HG02798 (cell line): ENCODE results near the gene OR10H2.
"Not testable (repeated sequence)": the region's sequence is repeated elsewhere in the genome, so short reads cannot be mapped to it uniquely, and the experiment has no call there.

Source experiments
- ATAC-seq: cut with Tn5 transposase; IDR thresholded peaks from one replicate; pipeline ENCODE4 v1.9.1; 2021; ENCODE audit warnings: mild to moderate bottlenecking; ENCODE audit not compliant: unreplicated experiment, poor library complexity

The OR10H2 gene

GRCh38 chr19:15727724-15728123, at the start of gene OR10H2:
TSS of gene OR10H2 (plus strand) at chr19:15728024. CDS start at chr19:15728044, 20 bp downstream.
- ATAC-seq = no peak

GRCh38 chr19:15679089-15679488, 48.7 kb upstream of the OR10H2 start:
- ATAC-seq = no peak

GRCh38 chr19:15679865-15680264, 48.0 kb upstream of the OR10H2 start:
- not testable (repeated sequence) for ATAC-seq

- ATAC-seq = no peak
Measured at GRCh38 chr19:15680478-15681322, 47.1 kb upstream of the OR10H2 start.

- no peak for ATAC-seq
Measured at GRCh38 chr19:15683411-15683810, 44.4 kb upstream of the OR10H2 start.

GRCh38 chr19:15684828-15685227, 43.0 kb upstream of the OR10H2 start:
- no peak for ATAC-seq

GRCh38 chr19:15696654-15697194, 31.1 kb upstream of the OR10H2 start:
- ATAC-seq = no peak

- ATAC-seq = no peak
Measured at GRCh38 chr19:15701757-15702533, 25.9 kb upstream of the OR10H2 start.

GRCh38 chr19:15702534-15702930, 25.3 kb upstream of the OR10H2 start:
- no peak for ATAC-seq

GRCh38 chr19:15714638-15715037, 13.2 kb upstream of the OR10H2 start:
- ATAC-seq = no peak

GRCh38 chr19:15715642-15716041, 12.2 kb upstream of the OR10H2 start:
- no peak for ATAC-seq

- no peak for ATAC-seq
Measured at GRCh38 chr19:15717809-15718208, 10.0 kb upstream of the OR10H2 start.

- ATAC-seq = no peak
Measured at GRCh38 chr19:15721268-15721667, 6.6 kb upstream of the OR10H2 start.

GRCh38 chr19:15722956-15723355, 4.9 kb upstream of the OR10H2 start:
- ATAC-seq = no peak

- no peak for ATAC-seq
Measured at GRCh38 chr19:15730538-15730937, 2.7 kb downstream of the OR10H2 start.

- no peak for ATAC-seq
Measured at GRCh38 chr19:15732388-15732787, 4.6 kb downstream of the OR10H2 start.

- ATAC-seq = no peak
Measured at GRCh38 chr19:15733895-15734294, 6.1 kb downstream of the OR10H2 start.

- no peak for ATAC-seq
Measured at GRCh38 chr19:15737722-15738121, 9.9 kb downstream of the OR10H2 start, which contains the start of gene OR10H3. TSS of gene OR10H3 (plus strand) at chr19:15737985. CDS start at chr19:15741393, 3,408 bp downstream.

GRCh38 chr19:15740785-15741184, 13.0 kb downstream of the OR10H2 start:
- no peak for ATAC-seq

GRCh38 chr19:15748239-15748638, 20.4 kb downstream of the OR10H2 start:
- no peak for ATAC-seq

GRCh38 chr19:15758379-15758778, 30.6 kb downstream of the OR10H2 start:
- no peak for ATAC-seq
